Stimulated activated CD4-positive, alpha-beta T cell treated with anti-CD3 and anti-CD28 coated beads, TNF-alpha, amount 100 ng/mL, for 1 hour (primary cell): ENCODE data around the gene KCNMA1.
"Not testable (repeated sequence)": the region's sequence is repeated elsewhere in the genome, so short reads cannot be mapped to it uniquely, and the experiment has no call there.

ENCODE experiments used
- DNase-seq, 3 donors: peaks; one replicate each; pipeline ENCODE4 v3.0.0-alpha.2; 2020; ENCODE audit warnings: low read depth in 3 of 3, low spot score in 1 of 3

The KCNMA1 gene

GRCh38 chr10:77401683-77402082 lies 235.9 kb downstream of the KCNMA1 start:
- no peak for DNase-seq

GRCh38 chr10:77400033-77400432 lies 237.6 kb downstream of the KCNMA1 start:
- DNase-seq: no peak

- DNase-seq: no peak
Measured at GRCh38 chr10:77398986-77399755, 238.4 kb downstream of the KCNMA1 start.

GRCh38 chr10:77398558-77398957 lies 239.1 kb downstream of the KCNMA1 start:
- DNase-seq: no peak

- DNase-seq: no peak
Measured at GRCh38 chr10:77397103-77397502, 240.5 kb downstream of the KCNMA1 start.

GRCh38 chr10:77396290-77396689 lies 241.3 kb downstream of the KCNMA1 start:
- no peak for DNase-seq

GRCh38 chr10:77393821-77394501 lies 243.6 kb downstream of the KCNMA1 start:
- DNase-seq: no peak

GRCh38 chr10:77393411-77393810 lies 244.2 kb downstream of the KCNMA1 start:
- DNase-seq: no peak

- no peak for DNase-seq
Measured at GRCh38 chr10:77392851-77393250, 244.8 kb downstream of the KCNMA1 start.

- DNase-seq: no peak
Measured at GRCh38 chr10:77392236-77392721, 245.3 kb downstream of the KCNMA1 start.

GRCh38 chr10:77391605-77392235 lies 245.9 kb downstream of the KCNMA1 start:
- DNase-seq: no peak

GRCh38 chr10:77390481-77390891 lies 247.1 kb downstream of the KCNMA1 start:
- no peak for DNase-seq

GRCh38 chr10:77388571-77389100 lies 249.0 kb downstream of the KCNMA1 start:
- DNase-seq: no peak

GRCh38 chr10:77387701-77388100 lies 249.9 kb downstream of the KCNMA1 start:
- not testable (repeated sequence) for DNase-seq

GRCh38 chr10:77387247-77387646 lies 250.4 kb downstream of the KCNMA1 start:
- DNase-seq: no peak

GRCh38 chr10:77386838-77387237 lies 250.8 kb downstream of the KCNMA1 start:
- DNase-seq: no peak

- DNase-seq: no peak
Measured at GRCh38 chr10:77386365-77386764, 251.2 kb downstream of the KCNMA1 start.

GRCh38 chr10:77385315-77385714 lies 252.3 kb downstream of the KCNMA1 start:
- DNase-seq: no peak

GRCh38 chr10:77383861-77384553 lies 253.6 kb downstream of the KCNMA1 start:
- no peak for DNase-seq

- DNase-seq: no peak
Measured at GRCh38 chr10:77381750-77382149, 255.9 kb downstream of the KCNMA1 start.

GRCh38 chr10:77380723-77381122 lies 256.9 kb downstream of the KCNMA1 start:
- no peak for DNase-seq
